GM21786 (cell line): ENCODE data around the gene ATP2C2.
"Not testable (repeated sequence)": the region's sequence is repeated elsewhere in the genome, so short reads cannot be mapped to it uniquely, and the experiment has no call there.

Experiments used
- ATAC-seq: cut with Tn5 transposase; IDR thresholded peaks from one replicate; pipeline ENCODE4 v1.9.1; 2021; ENCODE audit not compliant: unreplicated experiment

The ATP2C2 gene

DNA sequence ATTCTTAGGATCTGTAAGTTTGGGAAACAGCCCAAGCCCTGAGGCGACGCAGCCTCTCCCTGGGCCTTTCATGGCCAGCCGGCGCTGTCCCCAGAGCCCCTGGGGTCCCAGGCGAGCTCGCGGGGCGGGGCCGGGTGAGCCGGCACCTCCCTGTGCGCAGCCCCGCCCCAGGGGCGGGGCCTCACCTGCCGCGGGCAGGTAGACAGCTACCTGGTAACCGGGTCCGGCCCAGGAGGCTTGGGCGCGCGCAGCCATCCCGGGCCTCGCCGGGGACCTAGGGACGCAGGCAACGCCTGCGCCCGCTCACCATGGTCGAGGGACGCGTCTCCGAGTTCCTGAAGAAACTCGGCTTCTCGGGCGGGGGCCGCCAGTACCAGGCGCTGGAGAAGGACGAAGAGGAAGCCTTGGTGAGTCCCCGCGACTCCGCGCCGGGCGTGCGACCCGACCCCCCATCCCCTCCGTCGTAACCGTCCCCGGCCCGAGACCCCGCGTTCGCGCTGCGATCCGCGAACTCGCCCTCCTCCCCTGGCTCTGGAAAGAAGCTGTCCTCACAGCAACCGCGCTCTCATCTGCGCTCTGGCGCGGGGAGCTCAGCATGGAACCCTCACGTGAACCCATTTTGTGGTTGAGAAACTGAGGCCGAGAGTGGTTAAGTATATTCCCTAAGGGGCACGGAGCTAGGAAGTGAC, at the start of gene ATP2C2:
Gene ATP2C2 (plus strand): TSS at position 231 of the 689 bp plus-strand sequence. CDS start 78 bp downstream, at position 309.
- no peak for ATAC-seq

GRCh38 chr16:84319146-84319760, 49.1 kb upstream of the ATP2C2 start:
- ATAC-seq, result no peak

DNA sequence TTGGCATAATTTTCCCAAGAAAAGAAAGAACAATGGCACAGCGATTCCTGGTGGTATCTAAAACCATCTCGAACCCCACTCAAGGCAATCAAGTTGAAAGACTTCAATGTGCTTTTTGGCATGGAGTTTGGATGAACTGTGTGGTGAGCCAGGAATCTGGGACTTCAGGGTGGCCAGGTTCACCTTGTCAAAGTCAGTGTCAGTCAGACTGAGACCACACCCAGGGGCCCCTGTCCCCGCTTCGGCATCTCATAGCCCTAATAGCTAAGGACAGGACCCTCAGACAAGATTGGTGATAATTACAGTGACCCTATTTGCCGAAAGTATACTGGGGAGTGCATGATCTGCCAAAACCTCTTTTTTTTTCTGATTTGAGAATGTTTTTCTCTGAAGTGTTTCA, 47.8 kb upstream of the ATP2C2 start:
- no peak for ATAC-seq

- no peak for ATAC-seq
Measured at GRCh38 chr16:84321932-84322331, 46.4 kb upstream of the ATP2C2 start.

DNA sequence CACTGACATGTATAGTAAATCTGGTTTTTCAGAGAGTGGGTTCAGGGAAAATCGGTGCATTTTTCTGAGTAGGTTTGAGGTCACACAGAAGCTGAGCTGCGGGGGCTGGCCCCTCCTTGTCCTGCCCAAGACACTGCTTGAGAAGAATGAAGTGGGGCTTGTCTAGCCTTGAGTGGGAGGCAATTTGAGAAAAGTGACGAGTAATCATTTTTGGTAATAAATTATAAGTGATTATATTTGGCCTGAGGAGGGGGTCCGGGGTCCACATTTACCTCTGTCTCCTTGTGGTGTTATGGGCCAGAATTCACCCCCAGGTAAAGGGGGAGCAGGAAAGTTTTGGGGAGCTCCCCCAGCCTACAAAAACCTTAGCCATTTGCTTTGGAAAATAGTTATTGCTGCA, 45.6 kb upstream of the ATP2C2 start:
- ATAC-seq, result no peak

- no peak for ATAC-seq
Measured at GRCh38 chr16:84323606-84324005, 44.7 kb upstream of the ATP2C2 start.

DNA sequence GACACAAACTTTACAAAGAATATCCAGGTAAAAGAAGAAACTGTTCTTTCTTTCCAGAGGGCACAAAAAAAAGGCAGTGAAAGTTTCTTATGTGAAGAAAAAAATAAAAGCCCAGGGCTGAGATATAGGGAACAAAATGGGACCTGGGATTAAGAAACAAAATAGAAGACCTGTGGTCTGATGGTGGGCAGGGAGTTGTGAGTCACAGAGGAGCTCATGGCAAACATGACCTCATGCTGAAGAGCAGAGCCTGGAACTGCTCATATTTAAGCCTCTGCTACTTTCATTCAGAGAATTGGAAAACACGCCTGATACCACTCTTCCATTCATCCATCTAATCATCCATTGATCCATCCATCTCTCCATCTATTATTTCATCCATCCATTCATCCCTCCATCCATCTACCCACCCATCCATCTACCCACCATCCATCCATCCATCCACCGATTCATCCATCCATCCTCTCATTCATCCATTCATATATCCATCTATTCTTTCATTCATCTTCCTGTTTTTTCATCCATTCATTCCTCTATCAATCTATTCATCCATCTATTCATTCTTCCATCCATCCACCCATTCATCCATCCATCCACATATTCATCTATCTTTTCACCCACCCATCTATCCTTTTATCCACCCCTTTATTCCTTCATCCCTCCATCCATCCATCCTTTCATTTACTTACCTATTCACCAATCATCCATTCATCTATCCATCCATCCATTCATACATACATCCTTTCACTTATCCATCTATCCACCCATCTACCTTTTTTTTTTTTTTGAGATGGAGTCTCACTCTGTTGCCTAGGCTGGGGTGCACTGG, 43.7 kb upstream of the ATP2C2 start:
- no peak for ATAC-seq

GRCh38 chr16:84326545-84326944, 41.8 kb upstream of the ATP2C2 start:
- no peak for ATAC-seq

DNA sequence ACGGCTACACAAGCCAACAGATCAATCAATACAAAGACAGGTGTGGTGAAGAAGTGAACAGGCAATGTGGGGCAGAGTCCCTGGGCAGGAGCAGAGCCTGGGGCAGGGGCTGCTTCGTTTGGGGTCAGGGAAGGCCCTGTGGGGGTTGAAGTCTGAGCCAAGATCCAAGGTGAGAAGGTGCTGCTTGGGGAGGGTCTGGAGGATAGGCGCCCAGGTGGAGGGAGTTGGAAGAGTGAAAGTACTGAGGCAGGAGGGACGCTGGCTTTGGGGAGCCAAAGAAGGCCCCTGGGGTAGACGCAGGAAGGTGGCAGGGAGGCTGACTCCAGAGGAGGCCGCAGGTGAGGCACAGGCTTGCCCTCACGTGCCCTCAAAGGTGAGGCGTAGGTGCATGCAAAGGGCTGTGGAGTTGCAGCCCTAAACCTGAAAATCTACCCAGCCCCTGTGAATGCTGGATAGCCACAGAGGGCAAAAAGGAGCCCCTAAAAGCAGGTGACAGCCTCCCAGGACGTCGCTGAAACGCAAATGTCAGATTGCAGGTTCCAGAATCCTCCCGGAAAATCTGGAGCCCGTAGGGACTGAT, 40.3 kb upstream of the ATP2C2 start:
- ATAC-seq, result no peak

DNA sequence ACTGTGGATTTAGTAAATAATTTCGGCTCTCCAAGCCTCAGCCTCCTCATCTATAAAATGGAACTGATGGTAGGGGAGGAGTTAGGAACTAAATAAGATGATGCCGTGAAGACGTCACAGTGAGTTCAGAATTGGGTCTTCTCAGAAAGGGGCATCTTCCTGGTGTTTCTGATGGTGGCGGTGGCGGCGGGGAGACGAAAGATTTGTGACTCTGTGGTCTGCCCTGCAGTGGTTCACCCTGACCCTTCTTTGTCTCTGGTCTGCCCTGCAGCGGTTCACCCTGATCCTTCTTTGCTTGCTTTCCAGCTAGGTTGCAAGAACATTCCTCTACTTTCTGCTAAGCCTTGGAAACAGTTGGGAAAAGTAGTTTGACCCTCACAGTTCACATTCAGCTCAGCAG, 39.3 kb upstream of the ATP2C2 start:
- no peak for ATAC-seq

- ATAC-seq, result no peak
Measured at GRCh38 chr16:84329843-84330684, 38.3 kb upstream of the ATP2C2 start.

GRCh38 chr16:84330685-84331050, 37.7 kb upstream of the ATP2C2 start:
- no peak for ATAC-seq

GRCh38 chr16:84331998-84332780, 36.1 kb upstream of the ATP2C2 start:
- ATAC-seq, result no peak

- ATAC-seq, result no peak
Measured at GRCh38 chr16:84332975-84333684, 35.2 kb upstream of the ATP2C2 start.

DNA sequence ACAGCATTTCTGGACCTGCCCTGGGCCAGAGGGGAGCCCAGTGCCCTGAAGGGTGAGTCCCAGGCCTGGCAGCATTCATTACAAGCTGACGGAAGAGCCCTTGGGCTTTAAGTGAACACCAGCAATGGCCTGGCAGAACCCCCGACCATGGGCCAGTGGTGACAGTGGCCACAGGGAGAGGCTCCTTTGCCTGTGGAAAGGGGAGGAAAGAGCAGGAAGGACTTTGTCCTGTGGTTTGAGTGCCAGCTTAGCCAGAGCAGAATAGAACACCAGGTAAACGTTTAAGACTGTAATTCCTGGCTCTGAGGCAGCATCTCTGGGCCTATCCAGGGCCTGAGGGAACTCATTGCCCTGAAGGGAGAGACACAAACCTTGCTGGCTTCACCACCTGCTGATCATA, 34.3 kb upstream of the ATP2C2 start:
- no peak for ATAC-seq

- ATAC-seq, result no peak
Measured at GRCh38 chr16:84334482-84334881, 33.9 kb upstream of the ATP2C2 start.

DNA sequence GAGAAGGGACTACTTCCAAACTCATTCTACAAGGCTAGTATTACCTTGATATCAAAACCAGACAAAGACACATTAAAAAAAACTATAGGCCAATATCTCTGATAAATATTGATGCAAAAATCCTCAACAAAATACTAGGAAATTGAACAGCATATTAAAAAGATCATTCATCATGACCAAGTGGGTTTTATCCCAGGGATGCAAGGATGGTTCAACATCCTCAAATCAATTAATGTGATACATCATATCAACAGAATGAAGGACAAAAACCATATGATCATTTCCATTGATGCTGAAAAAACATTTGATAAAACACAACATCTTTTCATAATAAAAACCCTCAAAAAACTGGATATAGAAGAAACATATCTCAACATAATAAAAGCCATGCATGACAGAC, 31.1 kb upstream of the ATP2C2 start:
- ATAC-seq, result not testable (repeated sequence)

GRCh38 chr16:84339311-84339710, 29.0 kb upstream of the ATP2C2 start:
- ATAC-seq, result no peak

DNA sequence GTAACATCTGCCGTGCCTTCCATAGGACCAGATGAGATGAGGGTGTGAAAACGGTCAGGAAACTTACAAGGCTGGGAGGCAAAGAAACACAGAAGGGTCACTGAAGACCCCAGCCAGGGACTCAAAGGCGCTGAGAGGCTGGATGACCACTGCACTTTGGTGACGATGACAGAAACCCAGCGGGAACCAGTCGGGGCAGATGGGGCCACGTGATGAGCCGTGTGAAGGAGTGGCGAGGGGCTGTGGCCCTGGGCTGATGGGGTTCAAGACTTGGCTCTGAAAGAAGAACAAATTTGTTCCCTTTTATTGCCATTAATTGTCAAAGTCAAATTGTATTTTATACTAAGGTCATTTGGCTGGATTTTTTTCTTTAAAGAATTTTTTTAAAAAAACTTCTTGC, 28.6 kb upstream of the ATP2C2 start:
- no peak for ATAC-seq
